ENCODE data around the gene CARNS1. TPM values are rescaled to one million over a fixed set of nuclear protein-coding genes. Genes with fewer than 3 reads are reported as not detected.

CARNS1 gene
- total and polyA plus RNA-seq, 2 experiments from 2014 or later: 2.4 to 7.7 TPM

- Histone ChIP-seq H3K9me3 (ENCODE audit: low read depth) (no peaks in the 10 kb centered on the region), H3K4me2 (peak overlapping the region; percentile 98), H3K4me3 (peak overlapping the region; percentile 93), H4K20me1 (ENCODE audit: insufficient read depth, poor library complexity, severe bottlenecking) (no peaks in the 10 kb centered on the region), H3K9me2 (replicated peaks; ENCODE audit: insufficient read depth) (no peaks in the 10 kb centered on the region), H2AFZ (peak overlapping the region; percentile 82), H3K79me2 (peaks cover 37% of the 10 kb centered on the region), H3K27ac (peak overlapping the region; percentile 98), H3K36me3 (replicated peaks; ENCODE audit: insufficient read depth, low read depth) (no peaks in the 10 kb centered on the region), H3K4me1 (ENCODE audit: insufficient read depth) (peaks cover 8% of the 10 kb centered on the region), H3K27me3 (no peaks in the 10 kb centered on the region)
- no peak for DNase-seq (ENCODE audit: low spot score)
- 6% methylated on average over 6 of the region's 6 CpGs for WGBS (ENCODE audit: low lambda C conversion rate, missing lambda C conversion rate)
- TF ChIP-seq EZH2phosphoT487 (IDR thresholded peaks at IDR 0.05; ENCODE audit: low read depth, severe bottlenecking, unreplicated experiment) (no peak), EZH2 (IDR thresholded peaks at IDR 0.05; ENCODE audit: borderline replicate concordance) (no peak), CTCF (IDR thresholded peaks at IDR 0.05; ENCODE audit: poor library complexity) (no peak)
Measured at GRCh38 chr11:67468456-67468758, 52.9 kb downstream of the CARNS1 start.

GRCh38 chr11:67468759-67469507 lies 53.5 kb downstream of the CARNS1 start, which contains the start of gene TMEM134:
TSS of gene TMEM134 (minus strand) at chr11:67469251. CDS start at chr11:67469192, 59 bp downstream.
- H4K20me1 ChIP-seq (ENCODE audit: insufficient read depth, poor library complexity, severe bottlenecking): no peaks in the 10 kb centered on the region

GRCh38 chr11:67469508-67469811 lies 54.0 kb downstream of the CARNS1 start:
- peaks cover 4% of the 10 kb centered on the region for H3K4me1 ChIP-seq (ENCODE audit: insufficient read depth)
- H3K27ac ChIP-seq: peak overlapping the region; percentile 89
- DNase-seq (ENCODE audit: low spot score): no peak
- no peaks in the 10 kb centered on the region for H3K9me2 ChIP-seq (replicated peaks; ENCODE audit: insufficient read depth)
- peak overlapping the region; percentile 62 for H3K4me3 ChIP-seq
- no peaks in the 10 kb centered on the region for H3K27me3 ChIP-seq
- peak overlapping the region; percentile 93 for H3K4me2 ChIP-seq
- H2AFZ ChIP-seq: peak overlapping the region; percentile 97
- H4K20me1 ChIP-seq (ENCODE audit: insufficient read depth, poor library complexity, severe bottlenecking): no peaks in the 10 kb centered on the region
- no peak for TF ChIP-seq CTCF (IDR thresholded peaks at IDR 0.05; ENCODE audit: poor library complexity)
- TF ChIP-seq EZH2phosphoT487 (IDR thresholded peaks at IDR 0.05; ENCODE audit: low read depth, severe bottlenecking, unreplicated experiment): no peak
- no peak for TF ChIP-seq EZH2 (IDR thresholded peaks at IDR 0.05; ENCODE audit: borderline replicate concordance)
- WGBS (ENCODE audit: low lambda C conversion rate, missing lambda C conversion rate): 39% methylated on average over 9 of the region's 9 CpGs
- peaks cover 37% of the 10 kb centered on the region for H3K79me2 ChIP-seq
- no peaks in the 10 kb centered on the region for H3K9me3 ChIP-seq (ENCODE audit: low read depth)
- H3K36me3 ChIP-seq (replicated peaks; ENCODE audit: insufficient read depth, low read depth): no peaks in the 10 kb centered on the region

More at GRCh38 chr11:67468759-67469507, 53.5 kb downstream of the CARNS1 start, which contains the start of gene TMEM134:
- peak; percentile 97 for DNase-seq (ENCODE audit: low spot score)
- H3K9me2 ChIP-seq (replicated peaks; ENCODE audit: insufficient read depth): no peaks in the 10 kb centered on the region
- WGBS (ENCODE audit: low lambda C conversion rate, missing lambda C conversion rate): 2% methylated on average over 45 of the region's 76 CpGs
- peak within 1 kb of the TSS; percentile 97 for H2AFZ ChIP-seq
- no peaks in the 10 kb centered on the region for H3K36me3 ChIP-seq (replicated peaks; ENCODE audit: insufficient read depth, low read depth)
- no peaks in the 10 kb centered on the region for H3K27me3 ChIP-seq
- no peaks in the 10 kb centered on the region for H3K9me3 ChIP-seq (ENCODE audit: low read depth)
- H3K79me2 ChIP-seq: peaks cover 37% of the 10 kb centered on the region
- H3K4me1 ChIP-seq (ENCODE audit: insufficient read depth): peaks cover 8% of the 10 kb centered on the region
- H3K4me2 ChIP-seq: peak within 1 kb of the TSS; percentile 98
- no peak for TF ChIP-seq EZH2phosphoT487 (IDR thresholded peaks at IDR 0.05; ENCODE audit: low read depth, severe bottlenecking, unreplicated experiment)
- TF ChIP-seq EZH2 (IDR thresholded peaks at IDR 0.05; ENCODE audit: borderline replicate concordance): no peak
- peak; percentile 50 for TF ChIP-seq CTCF (IDR thresholded peaks at IDR 0.05; ENCODE audit: poor library complexity)
- H3K4me3 ChIP-seq: peak within 1 kb of the TSS; percentile 93
- H3K27ac ChIP-seq: peak within 1 kb of the TSS; percentile 98

Data from hepatocyte (in vitro differentiated cells).